GM19193 (cell line): ENCODE results near the gene FAF1.

ENCODE experiments used
- POLR2A ChIP-seq: IDR thresholded peaks from 4 replicates; pipeline ENCODE4 v1.6.1; 2011; ENCODE audit not compliant: insufficient read depth, insufficient read length; ENCODE audit errors: extremely low read depth

Gene FAF1

DNA sequence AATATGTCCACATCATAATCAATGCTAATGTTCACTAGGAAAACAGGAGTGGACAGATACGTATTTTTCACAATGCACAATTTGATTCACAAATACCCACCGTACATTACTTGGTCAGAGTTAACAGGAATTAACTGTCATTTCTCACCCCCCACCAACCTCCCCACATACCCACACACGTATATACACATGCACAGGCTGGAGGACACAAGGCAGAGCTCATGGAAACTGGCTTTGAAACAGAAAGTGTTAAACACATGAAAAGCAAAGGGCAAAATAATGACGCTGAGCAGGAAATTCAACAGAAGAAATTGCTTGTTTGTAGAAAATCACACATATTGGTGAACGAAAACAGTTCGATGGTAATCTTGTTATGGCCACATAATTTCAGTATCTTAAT lies 348.4 kb downstream of the FAF1 start:
- no peak for TF ChIP-seq POLR2A

DNA sequence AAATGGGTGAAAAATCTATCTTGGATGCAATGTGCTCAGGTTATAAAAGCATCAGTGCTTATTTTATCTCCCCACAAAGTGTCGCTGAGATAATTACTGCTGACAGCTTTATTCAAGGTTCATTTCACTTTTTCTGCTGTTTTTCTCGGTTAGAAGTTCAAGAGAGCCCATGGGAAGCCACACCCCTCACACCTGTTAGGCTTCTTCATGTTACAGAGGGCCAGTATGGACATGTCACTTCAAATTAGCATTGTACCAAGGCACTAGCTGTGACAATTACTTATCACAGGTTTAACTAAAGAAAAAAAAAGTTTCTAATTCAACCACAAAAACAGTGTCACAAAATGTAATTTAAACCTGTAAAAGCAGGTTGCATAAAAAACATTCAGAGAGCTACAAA lies 349.5 kb downstream of the FAF1 start:
- no peak for TF ChIP-seq POLR2A

- TF ChIP-seq POLR2A: no peak
These were observed 350.6 kb downstream of the FAF1 start for GRCh38 chr1:50609508-50609907.

DNA sequence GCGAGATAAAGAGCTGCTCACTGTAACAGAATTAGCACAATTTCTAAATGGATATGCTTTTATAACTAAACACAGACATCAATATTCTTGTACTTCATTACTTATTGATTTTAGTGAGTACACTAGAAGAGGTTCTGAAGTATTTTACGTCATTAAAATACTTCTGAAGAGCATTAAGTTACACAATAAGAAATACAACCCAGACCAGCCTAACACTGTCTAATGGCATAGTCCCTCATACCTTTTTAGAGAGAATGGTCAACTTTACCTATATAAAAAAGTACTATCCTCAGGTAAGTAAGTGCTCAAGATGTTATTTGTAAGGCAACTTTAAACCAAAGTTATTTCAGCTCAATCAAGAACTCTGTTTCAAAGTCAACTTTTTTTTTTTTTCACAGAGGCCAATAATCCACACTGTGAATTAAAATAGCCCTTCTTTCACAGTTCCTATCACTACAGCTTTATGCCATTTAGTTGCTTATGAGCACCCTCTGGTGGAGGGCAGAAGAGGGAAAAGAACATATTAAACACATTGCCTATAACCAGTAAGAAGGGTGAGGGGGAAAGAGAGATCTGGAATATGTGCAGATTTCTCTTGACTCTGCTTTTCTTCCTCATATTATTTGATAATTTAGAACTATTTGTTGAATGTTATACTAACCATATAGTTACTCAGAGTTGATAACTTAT lies 354.7 kb downstream of the FAF1 start:
- no peak for TF ChIP-seq POLR2A

GRCh38 chr1:50604580-50604979 lies 355.5 kb downstream of the FAF1 start:
- no peak for TF ChIP-seq POLR2A

DNA sequence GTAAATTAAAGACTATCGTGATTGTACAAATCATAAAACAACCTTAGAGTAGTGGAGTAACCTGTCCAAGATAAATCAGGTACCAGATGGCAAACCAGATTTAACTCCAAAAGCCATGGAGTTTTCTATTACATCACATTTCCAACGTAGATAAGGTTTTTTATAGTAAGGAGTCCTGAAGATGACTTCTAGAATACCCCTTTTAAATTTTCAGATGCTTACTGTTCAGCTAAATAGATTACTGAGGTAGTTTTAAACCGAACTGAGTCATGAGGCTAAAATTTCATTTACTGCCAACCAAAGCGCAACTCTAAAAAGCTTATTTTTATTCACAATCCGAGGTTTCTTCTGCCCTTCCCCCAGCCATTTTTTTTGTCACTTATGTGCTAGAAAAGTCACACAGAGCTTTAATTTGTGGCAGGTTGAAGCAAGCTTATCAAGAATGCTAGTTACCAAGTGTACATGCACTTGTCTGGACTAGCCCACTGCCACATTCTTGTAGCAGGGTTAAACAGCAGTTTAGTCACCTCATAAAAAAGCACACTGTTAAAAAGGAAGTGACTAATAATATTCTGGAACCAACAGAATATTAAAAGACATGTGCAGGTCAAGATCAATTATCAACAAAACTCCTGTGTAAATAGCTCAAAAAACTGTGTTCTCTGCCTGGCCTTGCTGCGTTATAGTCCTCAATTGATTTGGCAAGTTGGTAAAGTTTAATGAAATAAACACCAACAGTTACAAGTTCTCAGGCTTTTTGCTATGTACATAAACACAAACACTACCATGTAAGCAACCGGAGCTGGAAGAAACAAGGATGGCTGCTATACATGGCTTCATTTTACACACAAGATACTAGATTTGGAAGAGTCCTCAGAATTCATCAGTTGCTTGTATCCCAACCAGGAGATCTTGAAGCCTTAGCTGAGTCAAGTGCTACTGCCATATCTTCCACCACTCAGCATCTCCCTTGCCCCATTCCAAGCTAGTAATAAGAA lies 356.5 kb downstream of the FAF1 start:
- TF ChIP-seq POLR2A: no peak

- TF ChIP-seq POLR2A: no peak
These were observed 360.5 kb downstream of the FAF1 start for GRCh38 chr1:50599546-50599945.

DNA sequence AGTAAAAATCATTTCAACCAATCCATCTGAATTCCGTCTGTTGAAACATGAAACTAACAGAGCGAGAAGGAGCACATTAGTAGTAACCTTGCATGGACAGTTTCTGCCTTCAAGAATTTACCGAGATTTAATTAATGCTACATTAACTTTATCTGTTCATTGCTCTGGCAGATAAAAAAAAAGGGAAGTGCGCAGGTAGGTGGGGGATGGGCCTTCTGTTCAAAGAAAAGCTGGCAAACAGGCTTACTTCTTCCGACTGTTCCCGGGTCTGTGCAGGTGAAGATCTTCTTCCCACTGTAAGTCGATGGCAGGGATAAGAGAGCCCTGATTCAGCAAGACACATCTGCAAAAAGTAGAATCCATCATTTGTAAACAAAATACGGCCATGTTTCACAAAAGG lies 364.2 kb downstream of the FAF1 start:
- TF ChIP-seq POLR2A: no peak

GRCh38 chr1:50593515-50593914 lies 366.6 kb downstream of the FAF1 start:
- TF ChIP-seq POLR2A: no peak

GRCh38 chr1:50591598-50591997 lies 368.5 kb downstream of the FAF1 start:
- TF ChIP-seq POLR2A: no peak

- TF ChIP-seq POLR2A: no peak
These were observed 377.7 kb downstream of the FAF1 start for GRCh38 chr1:50582346-50582745.

- TF ChIP-seq POLR2A: no peak
These were observed 390.0 kb downstream of the FAF1 start for GRCh38 chr1:50570066-50570468.

GRCh38 chr1:50568782-50569181 lies 391.3 kb downstream of the FAF1 start:
- TF ChIP-seq POLR2A: no peak

GRCh38 chr1:50566405-50566804 lies 393.7 kb downstream of the FAF1 start:
- TF ChIP-seq POLR2A: no peak

GRCh38 chr1:50564417-50564816 lies 395.6 kb downstream of the FAF1 start:
- TF ChIP-seq POLR2A: no peak

GRCh38 chr1:50562106-50562505 lies 398.0 kb downstream of the FAF1 start:
- no peak for TF ChIP-seq POLR2A
